Measurements from ENCODE around the gene CEMIP2. TPM values are rescaled to one million over a fixed set of nuclear protein-coding genes. Genes with fewer than 3 reads are reported as not detected.

CEMIP2 gene
- total and polyA plus RNA-seq, 2 donors (not counting 3 experiments of a cell fraction or from before 2014, with no cell fraction given): 41.6 to 44.3 TPM

- dilution Hi-C loops (cut with MboI; ENCODE audit: extremely low pct_ligation_motif_present, low sequenced_read_pairs) (no loop called here), intact Hi-C loops (cut with micrococcal nuclease) (no loop called here)
- Histone ChIP-seq H3K36me3 (ENCODE audit: control insufficient read depth in 2 of 2, extremely low read depth in 1 of 2, insufficient read depth in 2 of 2, low read length in 2 of 2) (no peaks in the 10 kb centered on the region), H3K27me3 (ENCODE audit: control insufficient read depth in 2 of 2, insufficient read depth in 2 of 2, low read length in 2 of 2) (no peaks in the 10 kb centered on the region), H3K9me3 (replicated peaks; ENCODE audit: control insufficient read depth, insufficient read depth, low read length) (no peaks in the 10 kb centered on the region), H3K9ac (replicated peaks; ENCODE audit: extremely low read depth, insufficient read depth, low read length) (no peak overlapping the region), H3K9me1 (replicated peaks; ENCODE audit: control insufficient read depth, extremely low read depth, insufficient read depth, low read length) (no peaks in the 10 kb centered on the region), H3K27ac (ENCODE audit: insufficient read depth, low read depth, low read length) (no peak overlapping the region), H3K4me3 (replicated peaks in 1 of 3; ENCODE audit: insufficient read depth in 1 of 3, low read depth in 1 of 3, low read length in 3 of 3) (no peak overlapping the region), H3K79me2 (ENCODE audit: control insufficient read depth, insufficient read depth, low read length) (no peaks in the 10 kb centered on the region), H4K20me1 (replicated peaks; ENCODE audit: control insufficient read depth, extremely low read depth, insufficient read depth, low read length) (no peaks in the 10 kb centered on the region), H3K4me1 (ENCODE audit: control insufficient read depth, extremely low read depth, insufficient read depth, low read length) (peaks cover 19% of the 10 kb centered on the region), H3K4me2 (ENCODE audit: insufficient read depth, low read length) (no peak overlapping the region), H2AFZ (ENCODE audit: low read depth, low read length) (peak overlapping the region; percentile 53)
- FAIRE-seq (no peak), DNase-seq (ENCODE audit: low read depth, low spot score) (no peak)
- ChIA-PET CTCF (interaction anchor here (0.9 to 3.2 kb wide), 2 partner anchors 10 to 32 kb away, joined by 3 to 23 read pairs; no protein-coding TSS in a partner anchor), POLR2A (no interaction called here)
- no TSS peak for BruUV-seq (replicated peaks)
- no peak for TF ChIP-seq MYC (IDR thresholded peaks at IDR 0.05; ENCODE audit: low read depth, low read length)
- no peak for TF ChIP-seq POLR2AphosphoS5 (IDR thresholded peaks at IDR 0.05; ENCODE audit: insufficient read depth, low read depth, low read length)
- TF ChIP-seq JUN (IDR thresholded peaks at IDR 0.05; ENCODE audit: borderline replicate concordance, insufficient read depth, insufficient read length, low read depth): no peak
- TF ChIP-seq FOS (IDR thresholded peaks at IDR 0.05; ENCODE audit: borderline replicate concordance, insufficient read depth, low read length): no peak
Measured at GRCh38 chr9:71637375-71637774, 130.9 kb downstream of the CEMIP2 start.

GRCh38 chr9:71636143-71636839, 132.0 kb downstream of the CEMIP2 start:
- POLR2A ChIA-PET: no interaction called here
- BruUV-seq (replicated peaks): no TSS peak

More at GRCh38 chr9:71636143-71636839, 132.0 kb downstream of the CEMIP2 start:
- Histone ChIP-seq H3K9me3 (replicated peaks; ENCODE audit: control insufficient read depth, insufficient read depth, low read length) (no peaks in the 10 kb centered on the region), H3K79me2 (ENCODE audit: control insufficient read depth, insufficient read depth, low read length) (no peaks in the 10 kb centered on the region), H3K4me1 (ENCODE audit: control insufficient read depth, extremely low read depth, insufficient read depth, low read length) (peaks cover 20% of the 10 kb centered on the region), H3K9ac (replicated peaks; ENCODE audit: extremely low read depth, insufficient read depth, low read length) (no peak overlapping the region), H3K4me2 (ENCODE audit: insufficient read depth, low read length) (no peak overlapping the region), H3K4me3 (replicated peaks in 1 of 3; ENCODE audit: insufficient read depth in 1 of 3, low read depth in 1 of 3, low read length in 3 of 3) (no peak overlapping the region), H3K27ac (ENCODE audit: insufficient read depth, low read depth, low read length) (no peak overlapping the region), H3K36me3 (ENCODE audit: control insufficient read depth in 2 of 2, extremely low read depth in 1 of 2, insufficient read depth in 2 of 2, low read length in 2 of 2) (no peaks in the 10 kb centered on the region), H3K9me1 (replicated peaks; ENCODE audit: control insufficient read depth, extremely low read depth, insufficient read depth, low read length) (no peaks in the 10 kb centered on the region), H3K27me3 (ENCODE audit: control insufficient read depth in 2 of 2, insufficient read depth in 2 of 2, low read length in 2 of 2) (no peaks in the 10 kb centered on the region), H2AFZ (ENCODE audit: low read depth, low read length) (no peak overlapping the region), H4K20me1 (replicated peaks; ENCODE audit: control insufficient read depth, extremely low read depth, insufficient read depth, low read length) (no peaks in the 10 kb centered on the region)
- intact Hi-C loops (cut with micrococcal nuclease) (no loop called here), dilution Hi-C loops (cut with MboI; ENCODE audit: extremely low pct_ligation_motif_present, low sequenced_read_pairs) (no loop called here)
- no peak for FAIRE-seq
- CTCF ChIA-PET: interaction anchor here (3.2 kb wide), 1 partner anchor 11 kb away, joined by 23 read pairs; no protein-coding TSS in a partner anchor
- DNase-seq (ENCODE audit: low read depth, low spot score): no peak
- no peak for TF ChIP-seq MYC (IDR thresholded peaks at IDR 0.05; ENCODE audit: low read depth, low read length)
- no peak for TF ChIP-seq POLR2AphosphoS5 (IDR thresholded peaks at IDR 0.05; ENCODE audit: insufficient read depth, low read depth, low read length)
- no peak for TF ChIP-seq POLR2A (IDR thresholded peaks at IDR 0.05; ENCODE audit: low read depth, low read length)
- no peak for TF ChIP-seq JUN (IDR thresholded peaks at IDR 0.05; ENCODE audit: borderline replicate concordance, insufficient read depth, insufficient read length, low read depth)
- TF ChIP-seq MAX (IDR thresholded peaks at IDR 0.05; ENCODE audit: insufficient read depth, insufficient read length): no peak
- no peak for TF ChIP-seq EZH2 (IDR thresholded peaks at IDR 0.05; ENCODE audit: borderline replicate concordance, low read depth, low read length, severe bottlenecking)
- TF ChIP-seq CTCF (IDR thresholded peaks at IDR 0.05; ENCODE audit: extremely low read depth in 1 of 2, insufficient read depth in 1 of 2, low read depth in 1 of 2, low read length in 2 of 2): no peak
- TF ChIP-seq FOS (IDR thresholded peaks at IDR 0.05; ENCODE audit: borderline replicate concordance, insufficient read depth, low read length): no peak
- TF ChIP-seq GATA2 (IDR thresholded peaks at IDR 0.05; ENCODE audit: insufficient read depth, insufficient read length, low read depth, low read length): no peak
